Measurements from ENCODE around the gene SLC43A2.

- TF ChIP-seq SNAI2 (CRISPR knock-in tag; IDR thresholded peaks at IDR 0.05) (no peak), GLIS3 (CRISPR knock-in tag; IDR thresholded peaks at IDR 0.05) (no peak), ZNF70 (CRISPR knock-in tag; IDR thresholded peaks at IDR 0.05) (no peak), ZFP3 (CRISPR knock-in tag; IDR thresholded peaks at IDR 0.05) (no peak), CREB5 (CRISPR knock-in tag; IDR thresholded peaks at IDR 0.05; ENCODE audit: low read depth) (no peak), ZNF565 (CRISPR knock-in tag; conservative IDR thresholded peaks at IDR 0.05; ENCODE audit: low read depth) (no peak), RARB (CRISPR knock-in tag; IDR thresholded peaks at IDR 0.05) (no peak), TSHZ2 (CRISPR knock-in tag; IDR thresholded peaks at IDR 0.05) (no peak)
- TF ChIP-seq, protein P1, sequence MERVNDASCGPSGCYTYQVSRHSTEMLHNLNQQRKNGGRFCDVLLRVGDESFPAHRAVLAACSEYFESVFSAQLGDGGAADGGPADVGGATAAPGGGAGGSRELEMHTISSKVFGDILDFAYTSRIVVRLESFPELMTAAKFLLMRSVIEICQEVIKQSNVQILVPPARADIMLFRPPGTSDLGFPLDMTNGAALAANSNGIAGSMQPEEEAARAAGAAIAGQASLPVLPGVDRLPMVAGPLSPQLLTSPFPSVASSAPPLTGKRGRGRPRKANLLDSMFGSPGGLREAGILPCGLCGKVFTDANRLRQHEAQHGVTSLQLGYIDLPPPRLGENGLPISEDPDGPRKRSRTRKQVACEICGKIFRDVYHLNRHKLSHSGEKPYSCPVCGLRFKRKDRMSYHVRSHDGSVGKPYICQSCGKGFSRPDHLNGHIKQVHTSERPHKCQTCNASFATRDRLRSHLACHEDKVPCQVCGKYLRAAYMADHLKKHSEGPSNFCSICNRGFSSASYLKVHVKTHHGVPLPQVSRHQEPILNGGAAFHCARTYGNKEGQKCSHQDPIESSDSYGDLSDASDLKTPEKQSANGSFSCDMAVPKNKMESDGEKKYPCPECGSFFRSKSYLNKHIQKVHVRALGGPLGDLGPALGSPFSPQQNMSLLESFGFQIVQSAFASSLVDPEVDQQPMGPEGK (CRISPR knock-in tag; IDR thresholded peaks at IDR 0.05; ENCODE audit: borderline replicate concordance) = no peak
These were observed 22.9 kb upstream of the SLC43A2 start for GRCh38 chr17:1651559-1651844.

Measured in SK-N-SH treated with all-trans-retinoic acid at 6 μM for 48 hours (cell line).